GM12892 (cell line): ENCODE results near the gene COPB2.

Source experiments
- POLR2A ChIP-seq: IDR thresholded peaks from 2 replicates; pipeline ENCODE4 v1.6.1; 2011; ENCODE audit warnings: low read depth, low read length, control low read depth
- TAF1 ChIP-seq: IDR thresholded peaks from 2 replicates; pipeline ENCODE4 v1.6.1; 2011; ENCODE audit warnings: low read depth, mild to moderate bottlenecking, control low read depth, low read length, borderline replicate concordance

- no peak for TF ChIP-seq TAF1
- no peak for TF ChIP-seq POLR2A
These were observed 51.0 kb downstream of the COPB2 start for GRCh38 chr3:139338405-139338804.
